ENCODE measurements around the gene RLIM.

GRCh38 chrX:74613370-74614092 lies 893 bp downstream of the RLIM start:
- TF ChIP-seq CTCF (IDR thresholded peaks at IDR 0.05) (no peak), POLR2A (IDR thresholded peaks at IDR 0.05) (no peak), EP300 (IDR thresholded peaks at IDR 0.05) (no peak)
